HG02588 (cell line): ENCODE data around the gene MYO1H.
"Not testable (repeated sequence)": the region's sequence is repeated elsewhere in the genome, so short reads cannot be mapped to it uniquely, and the experiment has no call there.

Experiments used
- ATAC-seq: cut with Tn5 transposase; IDR thresholded peaks from one replicate; pipeline ENCODE4 v1.9.1; 2021; ENCODE audit warnings: mild to moderate bottlenecking, moderate library complexity; ENCODE audit not compliant: unreplicated experiment

The MYO1H gene

DNA sequence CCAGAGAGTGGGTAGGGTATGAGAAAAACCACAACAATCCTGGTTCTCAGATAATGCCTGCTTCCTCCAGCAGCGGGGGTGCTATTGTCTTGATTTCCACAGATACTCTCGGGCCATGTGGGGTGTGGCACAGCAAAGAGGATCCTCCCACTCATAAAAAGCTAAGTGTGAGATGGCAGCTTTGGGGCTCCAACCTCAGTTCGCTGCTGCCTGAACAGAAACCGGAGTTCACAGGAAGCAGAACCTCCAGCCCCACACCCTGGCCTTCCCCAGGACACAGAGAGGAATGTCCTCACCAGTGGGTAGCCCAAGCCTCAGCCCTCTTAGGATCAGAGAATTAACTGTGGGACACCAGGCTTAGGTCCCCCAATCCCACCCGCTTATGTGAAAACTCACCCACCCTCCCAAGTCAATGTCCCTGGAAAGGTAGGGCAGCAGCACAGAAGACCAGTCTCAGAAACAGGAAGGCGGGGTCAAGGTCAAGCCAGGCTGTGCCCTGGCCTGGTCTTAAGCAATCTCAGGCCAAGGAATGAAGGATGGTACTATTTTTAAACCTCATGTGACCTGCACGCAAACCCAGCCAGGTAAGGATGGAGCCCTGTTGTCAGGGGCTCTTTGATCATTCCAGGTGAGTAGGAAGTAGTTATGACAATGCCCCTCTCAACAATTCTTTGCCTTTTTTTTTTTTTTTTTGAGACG lies 120.4 kb downstream of the MYO1H start:
- ATAC-seq: no peak

DNA sequence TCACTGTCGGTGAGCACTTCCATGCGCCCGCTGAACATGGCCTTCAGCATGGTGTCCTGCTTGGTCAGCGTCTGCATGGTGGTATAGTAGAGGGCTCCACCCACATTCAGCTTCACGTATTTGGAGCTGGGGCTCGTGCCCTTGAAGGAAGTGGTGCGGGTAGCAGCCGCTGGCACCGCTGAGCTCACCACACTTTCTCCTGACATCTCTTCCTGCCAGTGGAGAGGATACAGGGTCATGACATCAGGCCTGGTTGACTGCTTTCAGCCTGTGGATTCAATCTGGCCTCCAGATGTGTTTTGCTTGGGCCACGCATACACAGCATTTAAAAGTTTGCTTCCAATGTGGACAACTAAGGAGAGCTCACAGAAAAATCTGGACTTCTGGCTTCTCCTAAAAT lies 121.8 kb downstream of the MYO1H start:
- no peak for ATAC-seq

DNA sequence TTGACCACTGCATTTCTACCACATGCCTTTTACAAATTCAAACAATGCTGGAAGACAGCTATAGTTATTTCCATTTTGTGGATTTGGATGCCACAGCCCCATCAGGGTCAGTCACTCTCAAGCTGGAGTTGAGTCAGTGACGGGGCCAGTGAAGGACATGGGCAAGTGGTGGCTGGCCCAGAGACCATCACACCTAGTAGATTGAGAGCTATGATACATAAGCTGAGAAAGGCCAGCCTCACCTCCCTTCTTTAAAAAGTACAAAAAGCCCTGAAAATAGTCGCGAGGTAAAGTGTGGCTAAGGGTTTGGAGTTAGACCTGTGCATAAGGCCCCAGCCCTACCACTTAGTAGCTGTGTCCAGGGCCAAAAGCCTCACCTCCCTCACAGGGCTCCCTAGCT lies 125.3 kb downstream of the MYO1H start:
- no peak for ATAC-seq

DNA sequence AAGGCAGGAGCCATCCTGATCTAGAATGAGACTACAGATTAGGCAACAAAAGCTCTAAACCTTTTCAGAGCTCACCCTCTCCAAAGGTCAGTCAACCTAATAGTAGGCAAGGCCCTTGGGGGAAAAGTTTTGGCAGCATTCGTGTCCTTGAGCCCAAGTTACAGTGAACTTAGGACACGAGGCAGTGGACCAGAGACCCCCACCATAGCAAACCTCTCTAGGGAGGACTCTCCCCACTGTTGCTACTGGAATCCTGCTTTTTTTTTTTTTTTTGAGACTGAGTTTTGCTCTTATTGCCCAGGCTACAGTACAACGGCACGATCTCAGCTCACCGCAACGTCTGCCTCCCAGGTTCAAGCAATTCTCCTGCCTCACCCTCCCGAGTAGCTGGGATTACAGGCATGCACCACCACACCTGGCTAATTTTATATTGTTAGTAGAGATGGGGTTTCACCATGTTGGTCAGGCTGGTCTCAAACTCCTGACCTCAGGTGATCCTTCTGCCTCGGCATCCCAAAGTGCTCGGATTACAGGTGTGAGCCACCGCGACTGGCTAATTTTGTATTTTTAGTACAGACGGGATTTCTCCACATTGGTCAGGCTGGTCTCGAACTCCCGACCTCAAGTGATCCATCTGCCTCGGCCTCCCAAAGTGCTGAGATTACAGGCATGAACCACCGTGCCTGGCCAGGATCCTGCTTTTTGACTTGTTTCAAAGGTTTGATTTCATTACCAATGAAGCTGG lies 126.0 kb downstream of the MYO1H start:
- not testable (repeated sequence) for ATAC-seq

DNA sequence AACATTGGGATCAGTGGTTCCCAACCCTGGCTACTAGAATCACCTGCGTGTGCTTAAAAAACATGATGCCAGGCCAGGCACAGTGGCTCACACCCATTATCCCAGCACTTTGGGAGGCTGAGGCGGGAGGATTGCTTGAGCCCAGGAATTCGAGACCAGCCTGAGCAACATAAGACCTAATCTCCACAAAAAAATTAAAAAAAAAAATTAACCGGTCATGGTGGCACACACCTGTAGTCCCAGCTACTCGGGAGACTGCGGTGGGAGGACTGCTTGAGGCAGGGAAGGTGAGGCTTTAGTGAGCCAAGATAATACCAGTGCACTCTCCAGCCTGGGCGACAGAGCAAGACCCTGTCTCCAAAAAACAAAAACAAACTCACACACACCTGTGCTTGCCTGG lies 127.4 kb downstream of the MYO1H start:
- no peak for ATAC-seq

DNA sequence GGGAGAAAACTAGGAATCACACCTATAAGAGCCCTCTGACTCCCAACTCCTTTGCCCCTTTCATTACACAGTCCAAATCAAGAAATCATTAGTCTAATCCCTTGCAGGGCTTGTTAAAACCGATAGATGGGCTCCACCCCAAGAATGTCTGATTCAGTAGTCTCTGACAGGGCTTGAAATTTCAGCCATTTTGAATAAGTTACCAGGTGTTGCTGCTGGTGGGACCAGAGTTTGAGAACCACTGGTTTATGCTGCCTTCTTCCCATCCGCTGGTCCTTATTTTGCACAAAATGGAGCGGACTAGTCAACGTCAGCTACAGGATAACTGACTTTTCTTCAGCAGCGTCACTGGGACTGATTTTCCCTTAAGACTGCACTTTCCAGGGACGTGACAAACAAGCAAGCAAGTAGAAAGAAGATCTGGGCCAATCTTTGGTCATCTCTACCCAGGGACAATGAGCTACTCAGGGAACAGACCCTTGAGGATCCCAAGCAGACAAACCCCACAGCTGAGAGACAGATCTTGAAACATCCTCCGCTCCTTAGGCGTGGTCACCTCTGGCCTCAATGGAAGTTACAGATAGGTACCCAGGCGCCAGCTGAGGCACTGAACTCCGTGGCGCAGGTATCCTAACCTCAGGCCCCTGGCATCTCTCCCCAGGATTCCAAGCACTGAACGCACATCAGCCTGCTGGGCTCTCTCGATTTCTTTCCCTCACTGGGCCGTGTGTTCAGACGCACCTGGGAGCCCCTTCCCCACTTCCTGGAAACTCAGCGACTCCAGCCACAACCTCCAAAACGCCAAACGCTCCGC lies 128.5 kb downstream of the MYO1H start:
- no peak for ATAC-seq

DNA sequence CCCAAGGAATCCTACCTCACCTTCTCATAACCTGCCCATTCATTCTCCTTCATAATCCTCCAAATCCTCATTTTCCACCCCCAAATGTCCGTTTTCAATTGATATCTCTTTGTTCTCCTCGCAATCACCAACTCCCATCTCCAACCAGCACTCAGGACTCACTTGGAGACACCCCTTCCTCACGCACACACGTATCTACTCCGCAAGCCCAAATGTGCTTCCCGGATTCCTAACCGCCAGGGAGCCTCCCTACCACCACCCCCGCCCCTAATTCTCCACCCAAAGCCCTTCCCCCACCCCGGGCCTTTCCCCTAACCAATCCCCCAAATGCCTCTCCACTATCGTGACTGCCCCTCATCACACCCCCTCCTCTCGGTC lies 129.1 kb downstream of the MYO1H start:
- no peak for ATAC-seq

DNA sequence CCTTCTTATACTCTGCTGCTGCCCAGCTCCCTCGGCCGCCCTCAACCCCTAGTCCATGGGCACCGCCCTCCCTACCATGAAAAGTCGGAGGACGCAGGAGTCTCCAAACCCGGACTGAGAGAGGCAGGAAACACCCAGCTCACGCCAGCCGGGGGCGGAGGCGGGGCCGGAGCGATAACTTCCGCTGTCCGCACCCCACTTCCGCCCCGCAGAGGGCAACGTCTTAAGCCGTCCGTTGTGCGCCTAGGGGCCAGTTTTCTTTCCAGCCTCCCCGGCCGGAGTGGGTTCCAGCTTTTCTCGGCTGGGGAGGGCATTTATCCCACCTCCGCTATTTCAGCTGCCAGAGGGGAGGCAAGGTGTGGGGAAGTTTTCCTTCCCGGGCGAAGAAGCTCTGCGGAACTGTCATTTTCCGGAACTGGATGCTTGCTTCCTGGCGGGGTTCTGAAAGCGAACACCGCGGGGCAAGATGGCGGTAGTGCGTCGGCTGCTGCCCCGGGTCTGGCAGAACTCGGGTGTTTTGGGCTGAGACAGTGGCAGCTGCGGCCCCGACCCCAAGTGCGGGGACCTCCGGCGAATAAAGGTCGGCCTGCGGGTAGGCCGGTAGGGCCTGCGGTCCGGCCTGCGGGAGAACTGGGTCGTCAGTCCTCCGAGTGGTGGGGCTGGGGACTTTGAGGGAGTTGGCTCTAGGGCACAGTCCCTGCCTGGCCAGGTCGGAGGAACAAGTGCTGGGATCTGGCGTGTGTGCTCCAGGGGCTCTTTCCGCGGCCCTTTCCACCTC lies 129.7 kb downstream of the MYO1H start, which contains the start of the genes KCTD10 and UBE3B:
TSS of gene KCTD10 (minus strand) at position 116 of the 778 bp plus-strand sequence. CDS start at position 78, 38 bp downstream.
TSS of gene UBE3B (plus strand) at position 450 of the 778 bp plus-strand sequence. CDS start 5,918 bp downstream, outside the sequence.
- peak; percentile 87 for ATAC-seq

DNA sequence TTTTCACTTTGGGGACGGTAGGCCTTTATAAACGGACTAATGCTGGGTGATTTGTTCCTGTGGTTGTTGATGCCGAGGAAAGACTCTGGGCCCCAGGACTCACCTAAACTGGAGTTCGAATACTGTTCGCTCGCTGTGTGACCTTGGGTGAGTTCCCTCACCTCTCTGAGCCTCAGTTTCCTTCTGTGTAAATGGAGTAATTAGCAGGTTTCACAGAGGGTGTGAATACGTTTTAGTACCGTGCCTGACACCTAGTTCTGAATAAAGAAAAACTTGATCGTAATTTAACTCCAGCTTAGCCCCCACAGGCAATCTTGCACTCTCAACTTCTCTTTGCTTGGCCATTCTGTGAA lies 130.2 kb downstream of the MYO1H start:
- ATAC-seq: no peak

DNA sequence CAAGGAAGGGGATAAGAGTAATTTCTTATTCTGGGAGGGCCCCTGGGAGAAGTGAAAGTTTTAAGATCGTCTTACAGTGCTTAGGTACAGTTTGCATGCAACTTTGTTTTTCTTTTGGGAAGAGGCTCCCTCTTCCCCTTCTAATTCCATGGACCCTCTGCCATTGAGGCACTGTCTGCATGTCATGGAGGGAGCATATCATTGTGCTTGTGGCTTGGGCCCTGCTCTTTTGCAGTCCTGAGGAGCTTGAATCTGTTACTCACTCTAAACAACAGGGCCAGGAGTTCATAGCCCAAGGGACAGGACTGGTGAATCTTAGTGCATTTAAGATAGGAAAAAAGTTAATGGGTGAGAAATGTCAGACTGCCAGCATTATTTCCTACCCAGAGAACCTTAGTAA lies 132.1 kb downstream of the MYO1H start:
- ATAC-seq: no peak

DNA sequence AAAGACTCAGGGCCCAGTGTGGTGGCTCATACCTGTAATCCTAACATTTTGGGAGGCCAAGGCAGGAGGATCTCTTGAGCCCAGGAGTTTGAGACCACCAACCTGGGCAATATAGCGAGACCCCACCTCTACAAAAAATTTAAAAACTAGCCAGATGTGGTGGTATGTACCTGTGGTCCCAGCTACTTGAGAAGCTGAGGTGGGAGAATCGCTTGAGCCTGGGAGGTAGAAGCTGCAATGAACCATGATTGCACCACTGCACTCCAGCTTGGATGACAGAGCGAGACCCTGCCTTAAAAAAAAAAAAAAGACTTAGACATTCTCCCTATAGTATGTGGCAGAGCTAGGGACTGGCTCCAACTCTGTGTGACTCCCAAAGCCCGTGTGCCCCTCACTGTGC lies 132.7 kb downstream of the MYO1H start:
- ATAC-seq: no peak

DNA sequence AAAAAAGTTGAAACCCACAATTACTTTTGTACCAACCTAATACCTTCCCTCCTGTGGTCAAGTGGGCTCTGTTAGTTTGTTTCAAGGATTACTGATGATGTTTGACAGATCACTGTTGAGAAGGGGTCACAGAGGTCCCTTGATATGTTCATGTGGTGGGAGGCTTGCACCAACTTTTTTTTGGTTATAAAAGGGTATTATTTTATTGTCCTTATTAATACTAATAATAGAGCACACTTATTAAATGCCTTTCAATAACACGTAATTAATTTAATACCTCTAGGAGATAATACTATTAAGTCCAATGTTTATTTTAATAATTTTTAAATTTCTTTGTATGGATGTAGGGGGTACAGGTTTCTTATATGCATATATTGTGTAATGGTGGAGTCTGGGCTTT lies 134.2 kb downstream of the MYO1H start:
- ATAC-seq: no peak

DNA sequence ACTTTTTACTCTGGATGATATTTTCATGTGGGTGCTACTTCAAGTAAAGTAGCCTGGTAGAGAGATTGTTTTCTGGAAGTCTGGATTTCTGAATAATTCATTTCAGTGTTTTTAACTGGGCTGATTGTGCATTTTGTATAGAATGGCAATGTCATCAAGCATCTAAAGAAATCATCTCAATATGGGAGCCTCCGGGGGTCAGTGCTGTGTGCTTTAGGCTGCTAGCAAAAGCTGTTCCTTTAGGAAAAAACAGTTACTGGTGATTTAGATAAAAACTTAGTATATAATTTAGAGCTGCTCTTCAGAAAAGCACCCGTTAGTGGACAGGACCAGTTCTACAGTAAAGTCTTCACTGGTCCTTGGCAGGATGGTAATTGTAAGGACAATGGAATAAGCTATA lies 134.8 kb downstream of the MYO1H start:
- ATAC-seq: no peak

DNA sequence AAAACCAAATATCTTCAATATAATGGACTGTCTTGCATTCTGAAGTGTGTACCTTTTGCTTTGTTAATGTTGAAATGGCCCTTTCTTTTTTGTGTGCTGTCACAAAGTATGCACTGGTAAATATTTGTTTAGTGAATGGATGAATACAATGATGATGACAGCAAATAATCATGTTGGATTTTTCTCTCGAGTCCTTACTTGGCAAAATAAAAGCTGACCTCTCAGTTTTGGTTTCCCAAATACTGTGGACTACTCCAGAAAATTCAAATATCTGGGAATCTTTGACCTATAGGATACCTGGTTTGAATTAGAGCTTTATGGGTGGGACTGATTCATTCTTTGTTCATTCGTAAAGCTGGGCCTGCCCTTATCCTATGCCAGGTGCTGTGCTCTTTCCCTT lies 135.2 kb downstream of the MYO1H start:
- no peak for ATAC-seq

DNA sequence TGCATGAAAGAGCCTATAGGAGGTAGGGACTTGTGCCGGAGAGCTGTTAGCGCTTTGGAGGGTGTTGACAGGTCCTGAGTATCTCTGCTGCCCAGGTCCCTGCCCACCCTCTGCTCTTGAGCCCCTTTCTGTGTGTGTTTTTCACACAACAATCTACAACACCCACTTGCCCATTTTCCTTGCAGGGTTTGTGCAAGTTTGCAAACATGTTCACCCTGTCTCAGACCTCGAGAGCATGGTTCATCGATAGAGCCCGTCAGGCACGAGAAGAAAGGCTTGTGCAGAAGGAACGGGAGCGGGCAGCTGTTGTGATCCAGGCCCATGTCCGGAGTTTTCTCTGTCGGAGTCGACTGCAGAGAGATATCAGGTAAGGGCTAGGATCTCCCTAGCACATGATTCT lies 135.6 kb downstream of the MYO1H start:
- ATAC-seq: no peak

DNA sequence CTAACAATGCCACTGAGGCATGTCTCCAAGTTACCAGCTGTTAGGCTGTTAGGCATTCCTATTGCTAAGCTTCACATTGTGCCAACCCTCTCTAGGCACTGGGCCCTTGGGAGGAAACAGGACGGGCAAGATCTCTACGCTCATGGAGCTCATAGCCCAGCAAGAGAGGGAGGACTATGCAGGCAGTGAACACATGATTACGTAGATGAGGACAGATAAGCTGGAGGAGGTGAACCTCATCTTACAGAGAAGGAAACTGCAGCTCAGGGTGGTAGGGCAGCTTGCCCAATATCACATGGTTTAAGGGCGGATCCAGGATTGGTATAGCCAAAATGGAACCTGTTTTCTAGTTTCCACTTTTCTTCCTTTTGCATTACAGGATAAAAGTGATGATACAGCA lies 137.5 kb downstream of the MYO1H start:
- ATAC-seq: no peak

DNA sequence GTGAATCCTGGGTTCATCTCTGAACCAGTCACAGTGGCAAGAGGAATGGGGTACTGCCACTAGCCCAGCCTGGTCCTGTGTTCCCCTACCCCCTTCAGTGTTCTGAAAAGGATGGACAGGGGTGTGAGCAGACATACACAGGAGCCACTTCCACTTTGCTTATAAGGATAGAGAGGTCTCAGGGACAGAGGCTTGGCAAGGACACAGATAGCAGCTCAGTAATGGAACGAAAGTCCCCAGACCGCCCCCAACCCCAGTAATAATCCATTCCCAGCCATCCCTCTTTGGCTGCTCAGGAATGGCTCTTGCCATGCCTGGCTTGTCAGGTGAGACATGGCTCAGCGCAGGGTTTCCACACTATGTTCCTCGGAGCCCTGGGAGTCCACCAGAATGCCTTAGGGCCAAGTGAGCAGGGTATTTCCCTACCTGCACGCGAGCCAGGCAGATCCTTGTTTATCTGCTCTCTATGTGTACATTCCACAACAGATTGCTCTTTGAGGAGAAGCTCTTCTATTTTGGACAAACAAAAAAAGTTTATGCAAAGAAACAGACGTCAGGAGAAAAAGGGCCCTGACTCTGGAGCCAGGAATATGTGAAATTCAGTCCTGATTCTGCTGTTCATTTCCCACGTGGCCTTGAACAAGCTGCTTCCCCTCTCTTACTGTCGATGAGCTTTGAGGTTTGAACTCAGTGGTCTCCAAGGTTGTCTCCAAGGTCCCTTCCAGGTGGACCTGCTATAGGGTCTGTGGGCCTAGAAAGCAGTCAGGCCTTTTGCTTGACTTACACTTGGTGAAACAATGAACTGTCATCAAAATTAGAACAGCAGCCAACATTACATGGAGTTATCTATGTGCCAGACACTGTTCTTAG lies 139.7 kb downstream of the MYO1H start:
- no peak for ATAC-seq

DNA sequence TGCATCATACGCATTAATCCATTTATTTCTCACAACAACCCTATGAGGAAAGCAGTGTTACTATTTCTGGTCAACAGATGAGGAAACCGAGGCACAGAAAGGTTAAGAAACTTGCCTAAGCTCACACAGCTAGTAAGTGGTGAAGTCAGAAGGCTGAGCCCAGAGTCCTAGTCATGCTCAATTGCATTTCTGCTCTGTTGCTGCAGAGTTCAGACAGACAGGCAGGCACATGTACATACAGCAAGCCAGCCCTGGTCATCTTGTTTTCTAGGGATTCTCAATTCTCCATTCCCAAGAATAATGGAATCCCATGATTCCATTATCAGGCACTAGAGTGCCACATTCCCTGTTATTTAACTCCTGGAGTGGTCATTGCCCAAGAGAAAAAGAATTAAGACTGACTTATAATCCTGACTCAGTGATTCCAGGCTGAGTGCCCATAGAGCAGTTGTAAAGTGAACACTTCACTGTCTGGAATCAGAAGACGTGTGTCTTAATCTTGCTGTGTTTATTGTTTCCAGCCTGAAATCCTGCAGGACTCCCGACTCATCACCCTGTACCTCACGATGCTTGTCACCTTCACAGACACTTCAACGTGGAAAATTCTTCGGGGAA lies 140.5 kb downstream of the MYO1H start:
- no peak for ATAC-seq
